GM19035 (cell line): Measurements from ENCODE around the gene PLCXD1.
"Not testable (repeated sequence)": the region's sequence is repeated elsewhere in the genome, so short reads cannot be mapped to it uniquely, and the experiment has no call there.

ENCODE experiments used
- ATAC-seq: cut with Tn5 transposase; IDR thresholded peaks from one replicate; pipeline ENCODE4 v1.9.1; 2021; ENCODE audit not compliant: unreplicated experiment

The PLCXD1 gene

DNA sequence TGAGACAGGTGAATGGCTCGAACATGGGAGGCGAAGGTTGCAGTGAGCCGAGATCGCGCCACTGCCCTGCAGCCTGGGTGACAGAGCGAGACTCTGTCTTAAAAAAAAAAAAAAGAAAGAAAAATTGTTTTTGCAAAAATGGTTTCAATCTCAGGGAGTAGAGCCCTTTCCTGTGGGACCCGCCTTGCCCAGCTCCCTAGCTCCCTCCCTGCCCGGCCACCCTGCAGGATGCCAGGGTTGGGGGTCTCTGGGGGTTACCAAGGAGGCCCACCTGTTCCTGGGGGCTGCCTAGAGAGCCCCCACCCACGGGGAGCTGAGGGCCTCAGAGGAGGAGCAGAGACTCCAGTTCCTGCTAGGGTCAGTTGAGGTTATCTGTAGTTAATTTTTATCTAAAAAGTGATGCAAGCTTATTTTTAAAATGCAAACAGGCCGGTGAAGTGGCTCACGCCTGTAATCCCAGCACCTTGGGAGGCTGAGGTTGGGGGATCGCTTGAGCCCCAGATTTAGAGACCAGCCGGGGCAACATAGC is 18.7 kb upstream of the PLCXD1 start:
- no peak for ATAC-seq

- ATAC-seq = not testable (repeated sequence)
Measured at GRCh38 chrX:264006-264405, 17.2 kb upstream of the PLCXD1 start.

DNA sequence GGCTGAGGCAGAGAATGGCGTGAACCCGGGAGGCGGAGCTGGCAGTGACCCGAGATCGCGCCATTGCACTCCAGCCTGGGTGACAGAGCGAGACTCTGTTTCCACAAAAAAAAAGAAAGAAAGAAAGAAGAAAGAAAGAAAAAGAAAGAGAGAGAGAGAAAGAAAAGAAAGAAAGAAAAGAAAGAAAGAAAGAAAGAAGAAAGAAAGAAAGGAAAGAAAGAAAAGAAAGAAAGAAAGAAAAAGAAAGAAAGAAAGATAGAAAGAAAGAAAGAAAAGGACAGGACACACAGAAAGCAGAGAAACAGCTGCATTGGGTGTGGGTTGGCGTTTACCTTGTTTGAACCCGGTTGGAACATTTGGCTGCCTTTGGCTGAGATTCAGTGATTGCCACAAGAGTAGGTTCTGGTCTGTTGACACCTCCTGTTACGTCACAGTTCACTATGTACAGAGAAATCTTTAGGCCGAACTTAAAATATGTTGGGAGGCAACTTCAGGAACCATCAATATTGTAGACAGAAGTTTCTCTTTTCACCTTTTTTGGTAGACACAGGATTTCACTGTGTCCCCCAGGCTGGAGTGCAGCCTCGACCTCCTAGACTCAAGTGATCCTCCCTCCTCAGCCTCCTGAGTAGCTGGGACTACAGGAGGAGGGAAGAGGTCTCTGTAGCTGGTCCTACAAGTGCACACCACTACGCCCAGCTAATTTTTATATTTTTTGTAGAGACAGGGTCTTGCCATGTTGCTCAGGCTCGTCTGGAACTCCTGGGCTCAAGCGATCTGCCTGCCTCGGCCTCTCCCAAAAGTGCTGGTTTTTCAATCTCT is 16.3 kb upstream of the PLCXD1 start:
- no peak for ATAC-seq

DNA sequence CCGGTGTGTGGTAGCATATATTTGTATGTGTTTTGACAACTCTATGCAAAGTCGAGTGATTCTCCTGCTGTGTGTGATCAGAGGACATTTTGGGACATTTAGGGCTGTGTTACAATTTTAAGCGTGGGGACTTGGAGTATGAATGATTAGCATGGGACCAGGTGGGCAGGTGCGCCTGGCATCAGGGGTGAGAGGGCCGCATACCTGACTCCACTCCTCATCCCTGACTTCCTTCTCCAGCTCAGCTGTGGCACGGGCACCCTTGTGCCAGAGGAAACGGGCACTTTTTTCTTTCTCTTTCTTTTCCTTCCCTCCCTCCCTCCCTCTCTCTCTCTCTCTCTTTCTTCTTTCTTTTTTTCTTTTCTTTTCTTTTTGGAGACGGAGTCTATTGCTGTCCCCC is 15.7 kb upstream of the PLCXD1 start:
- no peak for ATAC-seq

DNA sequence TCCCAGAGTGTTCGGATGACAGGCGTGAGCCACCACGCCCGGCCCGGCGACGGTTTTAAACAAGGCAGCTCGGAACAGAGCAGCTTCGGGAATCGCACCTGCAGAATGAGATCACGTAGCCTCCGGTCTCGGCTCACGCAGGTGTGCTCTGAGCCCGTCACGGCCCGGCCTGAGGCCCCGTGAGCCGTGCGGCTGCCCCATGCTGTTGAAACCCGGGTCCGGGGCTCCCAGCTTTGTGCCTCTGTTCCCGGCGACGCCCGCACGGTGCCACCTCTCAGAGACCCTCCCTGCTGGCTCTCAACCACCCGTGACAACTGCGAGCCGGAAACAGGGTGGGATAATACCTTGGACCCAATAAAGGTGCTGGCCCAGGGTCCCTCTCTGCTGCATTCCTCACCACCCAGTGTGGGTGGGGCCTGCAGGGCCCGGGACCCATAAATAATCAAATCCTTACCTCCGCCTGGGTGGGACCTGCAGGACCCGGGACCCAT is 13.4 kb upstream of the PLCXD1 start:
- no peak for ATAC-seq

- no peak for ATAC-seq
Measured at GRCh38 chrX:270848-271367, 10.3 kb upstream of the PLCXD1 start.

DNA sequence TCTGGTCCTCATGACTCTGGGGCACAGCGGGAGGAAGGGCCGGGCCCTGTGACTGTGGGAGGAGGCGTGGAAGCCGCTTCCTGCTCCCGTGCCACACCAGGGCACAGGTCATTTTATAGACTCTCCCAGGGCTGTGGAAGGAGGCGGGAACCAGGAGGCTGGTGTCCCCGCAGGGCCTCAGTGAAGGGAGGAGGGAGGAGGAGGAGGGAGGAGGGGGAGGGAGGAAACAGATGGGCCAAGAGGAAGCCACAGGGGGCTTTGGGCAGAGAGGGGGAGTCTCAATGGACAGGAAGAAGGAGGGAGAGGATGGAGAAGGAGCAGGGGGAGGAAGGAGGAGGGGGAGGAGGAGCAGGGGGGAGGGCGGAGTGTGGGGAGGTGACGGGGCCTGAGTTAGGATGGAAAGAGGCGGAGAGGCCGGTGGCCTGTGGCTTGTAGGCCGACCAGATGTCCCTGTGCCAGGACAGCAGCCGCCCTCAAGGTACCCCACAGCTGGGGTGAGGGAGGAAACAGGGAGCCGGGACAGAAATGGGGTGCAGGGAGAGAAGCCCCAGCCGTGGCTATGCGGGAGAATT is 6.2 kb upstream of the PLCXD1 start:
- no peak for ATAC-seq

GRCh38 chrX:275476-275966 is 5.7 kb upstream of the PLCXD1 start:
- ATAC-seq = no peak

DNA sequence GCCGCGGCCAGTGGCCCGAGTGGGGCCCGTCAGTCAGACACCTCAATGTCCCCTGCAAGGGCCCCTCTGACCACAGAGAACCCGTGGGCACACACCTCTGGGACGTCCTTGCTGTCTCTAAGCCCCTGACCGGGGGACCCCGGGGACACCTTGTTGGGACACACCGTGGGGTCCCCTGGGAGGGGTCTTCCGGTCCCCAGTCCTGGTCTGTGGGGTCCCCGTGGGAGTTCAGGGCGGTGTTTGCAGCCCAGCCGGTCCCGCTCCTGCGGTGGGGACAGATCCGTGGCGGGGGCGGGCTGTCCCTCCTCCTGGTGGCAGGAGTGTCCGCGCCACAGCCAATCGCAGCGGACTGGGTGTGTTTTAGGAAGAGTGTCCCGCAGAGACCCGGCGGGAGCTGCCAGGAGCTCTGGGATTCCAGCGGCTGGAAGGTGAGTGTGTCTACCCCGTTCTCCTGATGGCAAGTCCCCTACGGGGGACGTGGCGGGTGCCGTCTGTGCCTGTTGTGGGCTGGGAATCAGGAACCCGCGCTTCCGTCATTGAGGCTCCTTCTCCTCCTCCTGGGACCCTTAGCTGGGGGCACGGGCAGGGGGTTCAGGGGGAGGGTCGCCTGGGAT is 5.1 kb upstream of the PLCXD1 start:
- peak; percentile 76 for ATAC-seq

GRCh38 chrX:276581-277201 is 4.5 kb upstream of the PLCXD1 start:
- ATAC-seq = peak; percentile 31

DNA sequence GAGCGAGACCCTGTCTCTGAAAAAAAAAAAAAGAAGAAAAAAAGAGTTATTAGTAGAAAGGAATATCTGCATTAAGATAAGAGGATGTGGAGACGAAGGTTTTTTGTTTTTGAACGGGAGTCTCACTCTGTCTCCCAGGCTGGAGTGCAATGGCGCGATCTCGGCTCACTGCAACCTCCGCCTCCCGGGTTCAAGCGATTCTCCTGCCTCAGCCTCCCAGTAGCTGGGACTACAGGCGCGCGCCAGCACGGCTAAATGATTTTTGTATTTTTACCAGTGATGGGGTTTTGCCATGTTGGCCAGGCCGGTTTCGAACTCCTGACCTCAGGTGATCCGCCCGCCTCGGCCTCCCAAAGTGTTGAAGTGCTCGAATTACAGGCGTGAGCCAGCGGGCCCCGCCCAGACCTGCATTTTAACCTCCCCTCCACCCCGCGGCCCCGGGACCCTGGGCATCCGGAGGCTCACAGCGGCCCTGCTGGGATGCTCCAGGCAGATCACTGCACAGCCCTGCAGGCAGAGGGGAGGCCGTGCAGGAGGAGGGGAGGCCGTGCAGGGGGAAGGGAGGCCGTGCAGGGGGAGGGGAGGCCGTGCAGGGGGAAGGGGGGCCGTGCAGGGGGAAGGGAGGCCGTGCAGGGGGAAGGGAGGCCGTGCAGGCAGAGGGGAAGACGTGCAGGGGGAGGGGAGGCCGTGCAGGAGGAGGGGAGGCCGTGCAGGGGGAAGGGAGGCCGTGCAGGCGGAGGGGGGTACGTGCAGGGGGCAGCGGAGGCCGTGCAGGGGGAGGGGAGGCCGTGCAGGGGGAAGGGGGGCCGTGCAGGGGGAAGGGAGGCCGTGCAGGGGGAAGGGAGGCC is 1.2 kb upstream of the PLCXD1 start:
- ATAC-seq = not testable (repeated sequence)

DNA sequence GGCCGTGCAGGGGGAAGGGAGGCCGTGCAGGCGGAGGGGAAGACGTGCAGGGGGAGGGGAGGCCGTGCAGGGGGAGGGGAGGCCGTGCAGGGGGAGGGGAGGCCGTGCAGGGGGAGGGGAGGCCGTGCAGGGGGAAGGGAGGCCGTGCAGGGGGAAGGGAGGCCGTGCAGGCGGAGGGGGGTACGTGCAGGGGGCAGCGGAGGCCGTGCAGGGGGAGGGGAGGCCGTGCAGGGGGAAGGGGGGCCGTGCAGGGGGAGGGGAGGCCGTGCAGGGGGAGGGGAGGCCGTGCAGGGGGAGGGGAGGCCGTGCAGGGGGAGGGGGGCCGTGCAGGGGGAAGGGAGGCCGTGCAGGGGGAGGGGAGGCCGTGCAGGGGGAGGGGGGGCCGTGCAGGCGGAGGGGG is 459 bp upstream of the PLCXD1 start:
- ATAC-seq = not testable (repeated sequence)

GRCh38 chrX:282000-282681 is 960 bp downstream of the PLCXD1 start:
- ATAC-seq = not testable (repeated sequence)

- peak; percentile 96 for ATAC-seq
Measured at GRCh38 chrX:283115-283845, 2.1 kb downstream of the PLCXD1 start.

GRCh38 chrX:285076-285677 is 4.0 kb downstream of the PLCXD1 start:
- no peak for ATAC-seq

DNA sequence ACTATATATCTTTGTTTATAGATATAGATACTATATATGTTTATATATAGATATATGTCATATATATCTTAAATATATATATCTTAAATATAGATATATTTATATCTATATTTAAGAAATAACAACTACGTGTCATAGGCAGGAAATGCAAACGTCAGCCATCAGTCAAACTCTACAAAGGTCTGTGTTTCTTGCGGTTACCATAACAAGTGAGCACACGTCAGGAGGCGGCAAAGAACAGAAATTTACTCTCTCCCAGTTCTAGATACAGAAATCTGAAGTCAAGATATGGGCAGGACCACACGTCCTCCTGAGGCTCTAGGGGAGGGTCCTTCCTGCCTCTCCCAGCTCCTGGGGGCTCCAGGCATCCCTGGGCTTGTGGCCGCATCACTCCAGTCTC is 6.5 kb downstream of the PLCXD1 start:
- ATAC-seq = no peak

DNA sequence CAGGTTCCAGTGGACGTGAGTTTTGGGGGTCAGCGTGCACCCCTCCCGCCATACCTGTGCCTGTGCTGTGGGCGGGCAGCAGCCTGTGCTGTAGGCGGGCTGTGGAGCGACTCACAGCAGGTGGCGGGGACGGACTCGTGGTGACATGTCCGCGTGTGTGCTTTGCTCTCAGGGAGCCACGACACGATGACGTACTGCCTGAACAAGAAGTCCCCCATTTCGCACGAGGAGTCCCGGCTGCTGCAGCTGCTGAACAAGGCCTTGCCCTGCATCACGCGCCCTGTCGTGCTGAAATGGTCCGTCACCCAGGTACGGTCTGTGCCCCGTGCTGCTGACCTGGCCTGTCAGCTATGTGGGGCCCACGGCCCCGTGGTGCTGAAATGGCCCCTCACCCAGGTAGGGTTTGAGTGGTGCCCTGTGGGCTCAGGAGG is 7.4 kb downstream of the PLCXD1 start:
- ATAC-seq = no peak

- no peak for ATAC-seq
Measured at GRCh38 chrX:290476-291166, 9.4 kb downstream of the PLCXD1 start.
